Lower lobe of right lung (tissue), 2 donors: Measurements from ENCODE around the gene NTRK2. TPM values are rescaled to one million over a fixed set of nuclear protein-coding genes. Genes with fewer than 3 reads are reported as not detected.

Experiments
- ATAC-seq, 2 donors: fragments of 200-7000 bp; cut with Tn5 transposase; one replicate each; pipeline ENCODE4 v1.9.1; 2020 to 2022; ENCODE audit warnings: mild to moderate bottlenecking in 2 of 2, moderate library complexity in 2 of 2
- DNase-seq: peaks from one replicate; pipeline ENCODE4 v3.0.0-alpha.2; 2020
- H3K27ac ChIP-seq: fragments of 200-600 bp; one replicate; pipeline ENCODE4 v1.8.0; 2022
- H3K27me3 ChIP-seq: fragments of 200-600 bp; one replicate; pipeline ENCODE4 v1.8.0; 2022; ENCODE audit warnings: low read depth
- H3K36me3 ChIP-seq: fragments of 200-600 bp; one replicate; pipeline ENCODE4 v1.8.0; 2022; ENCODE audit warnings: mild to moderate bottlenecking
- H3K4me1 ChIP-seq: fragments of 200-600 bp; one replicate; pipeline ENCODE4 v1.8.0; 2022
- H3K4me3 ChIP-seq: fragments of 200-600 bp; one replicate; pipeline ENCODE4 v1.8.0; 2022; ENCODE audit warnings: mild to moderate bottlenecking
- H3K9me3 ChIP-seq: fragments of 200-600 bp; one replicate; pipeline ENCODE4 v1.8.0; 2022
- CTCF ChIP-seq: fragments of 200-600 bp; IDR thresholded peaks from one replicate; pipeline ENCODE4 v1.8.0; 2022; ENCODE audit warnings: antibody characterized with exemption, mild to moderate bottlenecking
- intact Hi-C: fragments of 100-400 bp; cut with DNase I; formaldehyde crosslinking; loops from one replicate; pipeline ENCODE4 v1.11.0; 2022
- total RNA-seq: library from RNA; stranded (reverse); fragmentation: NEBNext Ultra II Directional; extraction: Animal tissue kit (Norgen Biotek cat#: 25700); gene quantifications from one replicate; pipeline ENCODE4 v1.2.1, GENCODE V29; 2021
- donor health status: DM: no; HTN: yes; CAD: no; lungs with severe emphysema.

The NTRK2 gene
- total RNA-seq, 1 donor from 2014 or later, result 7.7 TPM

DNA sequence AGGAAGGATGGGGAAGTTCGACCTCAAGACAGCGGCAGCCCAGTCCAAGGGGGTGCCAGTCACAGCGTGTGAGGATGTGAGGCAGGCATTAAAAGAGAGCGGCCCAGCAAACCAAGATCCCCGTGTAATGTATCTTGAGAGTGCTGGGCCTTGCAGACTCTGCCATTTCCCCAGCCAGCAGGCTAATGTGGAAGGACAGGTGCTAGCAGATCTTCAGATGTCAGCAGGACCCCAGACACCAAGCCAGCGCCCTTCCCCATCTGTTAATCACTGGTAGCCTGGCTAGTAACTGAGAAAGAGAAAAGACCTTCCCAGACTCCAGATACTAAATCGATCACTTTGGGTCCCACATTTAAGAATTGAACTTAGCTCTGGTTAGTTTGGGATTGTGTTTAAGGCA is 62.2 kb downstream of the NTRK2 start:
- H3K4me1 ChIP-seq, result no peaks in the 10 kb centered on the region
- no peak for TF ChIP-seq CTCF
- no peak overlapping the region for H3K4me3 ChIP-seq
- H3K9me3 ChIP-seq, result no peaks in the 10 kb centered on the region
- no peaks in the 10 kb centered on the region for H3K36me3 ChIP-seq
- intact Hi-C loops, result no loop called here
- no peaks in the 10 kb centered on the region for H3K27me3 ChIP-seq
- ATAC-seq (no peak), DNase-seq (no peak)
- H3K27ac ChIP-seq, result no peak overlapping the region

DNA sequence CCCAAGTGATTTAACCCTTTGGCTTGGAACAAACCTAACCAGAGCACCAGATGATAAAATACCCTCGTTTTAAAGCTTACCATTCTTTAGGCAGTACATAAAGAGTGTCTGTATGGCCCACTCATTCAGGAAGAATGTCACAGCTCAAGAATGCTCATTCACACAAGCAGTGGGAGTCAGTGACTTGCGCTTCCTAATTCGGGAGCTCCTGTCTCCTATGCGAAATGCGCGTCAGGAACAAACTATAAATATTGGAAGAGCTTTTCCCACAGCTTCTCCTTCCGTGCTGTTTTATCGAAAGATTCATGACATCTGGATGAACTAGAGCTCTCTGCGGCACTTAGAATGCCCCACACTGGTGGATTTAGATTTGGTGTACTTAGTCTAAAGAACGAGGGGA is 66.6 kb downstream of the NTRK2 start:
- Histone ChIP-seq H3K4me1 (no peaks in the 10 kb centered on the region), H3K36me3 (no peaks in the 10 kb centered on the region), H3K9me3 (no peaks in the 10 kb centered on the region), H3K27me3 (no peaks in the 10 kb centered on the region), H3K27ac (no peak overlapping the region), H3K4me3 (no peak overlapping the region)
- DNase-seq (no peak), ATAC-seq (no peak)
- intact Hi-C loops, result no loop called here
- TF ChIP-seq CTCF, result no peak

GRCh38 chr9:84736536-84736935 is 67.0 kb downstream of the NTRK2 start:
- Histone ChIP-seq H3K4me3 (no peak overlapping the region), H3K4me1 (no peaks in the 10 kb centered on the region), H3K27ac (no peak overlapping the region), H3K9me3 (no peaks in the 10 kb centered on the region), H3K36me3 (no peaks in the 10 kb centered on the region), H3K27me3 (no peaks in the 10 kb centered on the region)
- TF ChIP-seq CTCF, result no peak
- DNase-seq (no peak), ATAC-seq (no peak)
- intact Hi-C loops, result no loop called here

GRCh38 chr9:84738353-84738752 is 68.8 kb downstream of the NTRK2 start:
- intact Hi-C loops, result no loop called here
- DNase-seq (no peak), ATAC-seq (no peak)
- Histone ChIP-seq H3K4me3 (no peak overlapping the region), H3K27me3 (no peaks in the 10 kb centered on the region), H3K4me1 (no peaks in the 10 kb centered on the region), H3K27ac (no peak overlapping the region), H3K36me3 (no peaks in the 10 kb centered on the region), H3K9me3 (no peaks in the 10 kb centered on the region)
- TF ChIP-seq CTCF, result no peak

DNA sequence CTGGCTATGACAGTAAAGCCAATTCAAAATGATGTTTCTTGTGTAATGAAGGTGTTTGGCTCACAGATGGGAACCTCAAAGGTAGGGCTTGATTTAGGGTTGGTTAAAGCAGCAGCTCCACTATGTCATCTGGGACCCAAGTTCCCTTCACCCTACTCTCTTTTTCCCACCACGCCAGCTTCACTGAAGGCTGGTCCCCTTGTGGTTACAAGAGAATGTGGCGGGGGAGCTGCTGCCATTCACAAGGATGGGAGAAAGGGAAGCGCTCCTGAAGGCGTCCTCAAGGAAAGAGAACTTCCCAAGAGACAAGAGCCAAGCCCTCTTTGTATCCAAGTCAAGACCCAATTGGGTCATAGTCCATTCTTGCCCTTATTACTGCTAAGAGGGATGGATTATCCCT is 72.7 kb downstream of the NTRK2 start:
- intact Hi-C loops, result no loop called here
- H3K27me3 ChIP-seq, result no peaks in the 10 kb centered on the region
- no peaks in the 10 kb centered on the region for H3K36me3 ChIP-seq
- TF ChIP-seq CTCF, result no peak
- no peak for DNase-seq
- H3K4me3 ChIP-seq, result no peak overlapping the region
- no peaks in the 10 kb centered on the region for H3K9me3 ChIP-seq
- no peak overlapping the region for H3K27ac ChIP-seq
- no peak for ATAC-seq
- no peaks in the 10 kb centered on the region for H3K4me1 ChIP-seq

GRCh38 chr9:84744195-84744594 is 74.7 kb downstream of the NTRK2 start:
- Histone ChIP-seq H3K27ac (no peak overlapping the region), H3K36me3 (no peaks in the 10 kb centered on the region), H3K9me3 (no peaks in the 10 kb centered on the region), H3K4me3 (no peak overlapping the region), H3K4me1 (no peaks in the 10 kb centered on the region), H3K27me3 (no peaks in the 10 kb centered on the region)
- TF ChIP-seq CTCF, result no peak
- ATAC-seq (no peak), DNase-seq (no peak)
- intact Hi-C loops, result no loop called here
